ENCODE measurements around the gene DNMT3A.
A peak's percentile ranks its signal among the peaks of the same experiment; 100 is the strongest.

The DNMT3A gene

DNA sequence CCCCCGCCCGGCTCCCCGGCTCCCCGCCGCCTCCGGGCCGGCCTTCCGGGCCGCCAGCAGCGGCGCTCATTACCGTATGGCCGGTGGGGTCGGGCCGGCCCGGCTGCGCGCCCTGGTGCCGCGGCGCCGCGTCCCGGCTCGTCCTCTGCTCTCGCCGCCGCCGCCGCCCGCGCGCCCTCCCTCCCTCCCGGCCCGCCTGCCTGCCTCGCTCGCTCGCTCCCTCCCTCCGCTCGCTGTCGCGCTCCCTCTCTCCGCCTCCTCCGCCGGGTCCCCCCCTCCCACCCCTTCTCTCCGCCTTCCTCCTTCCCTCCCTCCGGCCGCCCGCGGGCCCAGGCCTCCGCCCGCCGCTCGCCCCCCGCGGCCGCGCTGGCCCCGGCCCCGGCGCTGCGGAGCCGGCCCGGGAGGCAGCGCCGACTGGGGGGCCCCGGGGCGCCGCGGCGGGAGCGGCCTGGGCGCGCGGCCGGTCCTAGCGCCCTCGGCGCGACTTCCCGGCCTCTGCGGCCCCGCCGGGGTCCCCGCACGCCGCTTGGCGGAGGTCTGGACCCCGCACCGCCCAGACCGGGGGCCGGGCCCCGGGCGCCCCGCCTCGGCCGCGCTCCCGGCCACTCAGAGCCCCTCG, at the start of gene DNMT3A:
Gene DNMT3A, minus strand, starts transcription at position 173 of the 619 bp plus-strand sequence. CDS start 27,941 bp downstream, outside the sequence.
- no peaks in the 10 kb centered on the region for H3K36me3 ChIP-seq (ENCODE audit: insufficient read depth, low read length)
- H4K20me1 ChIP-seq (ENCODE audit: insufficient read depth, low read length, poor library complexity, severe bottlenecking), result peaks cover 8% of the 10 kb centered on the region
- H3K9me2 ChIP-seq (replicated peaks; ENCODE audit: low read depth, low read length), result no peaks in the 10 kb centered on the region
- H3F3A ChIP-seq (ENCODE audit: low read depth), result no peaks in the 10 kb centered on the region
- peak within 1 kb of the TSS; percentile 63; the same call in 1 of the 2 replicates for H2AFZ ChIP-seq (ENCODE audit: low read length)
- H3K4me3 ChIP-seq (ENCODE audit: low read length, poor library complexity, severe bottlenecking), result peak within 1 kb of the TSS; percentile 72
- no peaks in the 10 kb centered on the region for H3K9me3 ChIP-seq (ENCODE audit: insufficient read depth, low read depth, low read length)
- peak within 1 kb of the TSS; percentile 61 for H3K4me2 ChIP-seq (ENCODE audit: low read depth, low read length, poor library complexity, severe bottlenecking)
- peaks cover 15% of the 10 kb centered on the region for H3K4me1 ChIP-seq (ENCODE audit: insufficient read depth, low read length, poor library complexity, severe bottlenecking)
- H3K79me2 ChIP-seq (ENCODE audit: insufficient read depth, low read length), result peaks cover 19% of the 10 kb centered on the region; the same call in 1 of the 2 replicates
- TF ChIP-seq, protein P1, sequence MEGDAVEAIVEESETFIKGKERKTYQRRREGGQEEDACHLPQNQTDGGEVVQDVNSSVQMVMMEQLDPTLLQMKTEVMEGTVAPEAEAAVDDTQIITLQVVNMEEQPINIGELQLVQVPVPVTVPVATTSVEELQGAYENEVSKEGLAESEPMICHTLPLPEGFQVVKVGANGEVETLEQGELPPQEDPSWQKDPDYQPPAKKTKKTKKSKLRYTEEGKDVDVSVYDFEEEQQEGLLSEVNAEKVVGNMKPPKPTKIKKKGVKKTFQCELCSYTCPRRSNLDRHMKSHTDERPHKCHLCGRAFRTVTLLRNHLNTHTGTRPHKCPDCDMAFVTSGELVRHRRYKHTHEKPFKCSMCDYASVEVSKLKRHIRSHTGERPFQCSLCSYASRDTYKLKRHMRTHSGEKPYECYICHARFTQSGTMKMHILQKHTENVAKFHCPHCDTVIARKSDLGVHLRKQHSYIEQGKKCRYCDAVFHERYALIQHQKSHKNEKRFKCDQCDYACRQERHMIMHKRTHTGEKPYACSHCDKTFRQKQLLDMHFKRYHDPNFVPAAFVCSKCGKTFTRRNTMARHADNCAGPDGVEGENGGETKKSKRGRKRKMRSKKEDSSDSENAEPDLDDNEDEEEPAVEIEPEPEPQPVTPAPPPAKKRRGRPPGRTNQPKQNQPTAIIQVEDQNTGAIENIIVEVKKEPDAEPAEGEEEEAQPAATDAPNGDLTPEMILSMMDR (conservative IDR thresholded peaks at IDR 0.05; ENCODE audit: low read length), result no peak
- TF ChIP-seq EZH2phosphoT487 (IDR thresholded peaks at IDR 0.05; ENCODE audit: borderline replicate concordance), result no peak
- H3K9ac ChIP-seq (ENCODE audit: low read depth, low read length, poor library complexity, severe bottlenecking), result no peak within 1 kb of the TSS
- H3K27me3 ChIP-seq (ENCODE audit: insufficient read depth, low read length, poor library complexity, severe bottlenecking), result no peaks in the 10 kb centered on the region

DNA sequence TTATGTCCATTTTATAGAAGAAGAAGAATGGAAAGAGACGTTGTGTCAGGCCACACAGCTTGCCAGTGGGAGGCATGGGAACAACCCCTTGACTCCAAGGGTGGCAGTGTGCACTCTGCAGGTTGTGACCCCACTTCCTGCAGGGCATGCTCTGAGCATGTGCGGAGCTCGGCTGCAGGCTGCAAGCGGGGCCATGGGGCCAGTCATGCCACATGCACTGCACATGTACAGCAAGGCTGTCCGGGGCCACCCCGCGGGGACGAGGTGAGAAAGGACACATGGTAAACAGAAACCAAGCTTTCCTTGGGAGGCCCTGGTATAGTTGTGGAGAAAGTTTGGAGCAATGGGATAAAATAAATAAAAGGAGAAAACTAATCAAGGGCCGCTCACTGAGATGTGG, 47.4 kb upstream of the DNMT3A start:
- Histone ChIP-seq H3K4me1 (ENCODE audit: insufficient read depth, low read length, poor library complexity, severe bottlenecking) (no peaks in the 10 kb centered on the region), H2AFZ (ENCODE audit: low read length) (no peak overlapping the region), H3K4me3 (ENCODE audit: low read length, poor library complexity, severe bottlenecking) (no peak overlapping the region), H3K36me3 (ENCODE audit: insufficient read depth, low read length) (no peaks in the 10 kb centered on the region; the same call in 1 of the 2 replicates), H3K9ac (ENCODE audit: low read depth, low read length, poor library complexity, severe bottlenecking) (no peak overlapping the region), H3F3A (ENCODE audit: low read depth) (no peaks in the 10 kb centered on the region), H3K9me3 (ENCODE audit: insufficient read depth, low read depth, low read length) (no peaks in the 10 kb centered on the region), H4K20me1 (ENCODE audit: insufficient read depth, low read length, poor library complexity, severe bottlenecking) (no peaks in the 10 kb centered on the region), H3K4me2 (ENCODE audit: low read depth, low read length, poor library complexity, severe bottlenecking) (no peak overlapping the region), H3K27me3 (ENCODE audit: insufficient read depth, low read length, poor library complexity, severe bottlenecking) (no peaks in the 10 kb centered on the region), H3K9me2 (replicated peaks; ENCODE audit: low read depth, low read length) (no peaks in the 10 kb centered on the region), H3K79me2 (ENCODE audit: insufficient read depth, low read length) (no peaks in the 10 kb centered on the region)
- TF ChIP-seq, protein P1 (conservative IDR thresholded peaks at IDR 0.05; ENCODE audit: low read length), result no peak
- no peak for TF ChIP-seq EZH2phosphoT487 (IDR thresholded peaks at IDR 0.05; ENCODE audit: borderline replicate concordance)

- Histone ChIP-seq H3K9ac (ENCODE audit: low read depth, low read length, poor library complexity, severe bottlenecking) (no peak overlapping the region), H3K9me3 (ENCODE audit: insufficient read depth, low read depth, low read length) (no peaks in the 10 kb centered on the region), H3K9me2 (replicated peaks; ENCODE audit: low read depth, low read length) (no peaks in the 10 kb centered on the region), H3K27me3 (ENCODE audit: insufficient read depth, low read length, poor library complexity, severe bottlenecking) (no peaks in the 10 kb centered on the region), H2AFZ (ENCODE audit: low read length) (no peak overlapping the region), H4K20me1 (ENCODE audit: insufficient read depth, low read length, poor library complexity, severe bottlenecking) (no peaks in the 10 kb centered on the region), H3K36me3 (ENCODE audit: insufficient read depth, low read length) (no peaks in the 10 kb centered on the region; the same call in 1 of the 2 replicates), H3K4me3 (ENCODE audit: low read length, poor library complexity, severe bottlenecking) (no peak overlapping the region), H3K4me1 (ENCODE audit: insufficient read depth, low read length, poor library complexity, severe bottlenecking) (no peaks in the 10 kb centered on the region), H3K79me2 (ENCODE audit: insufficient read depth, low read length) (no peaks in the 10 kb centered on the region), H3F3A (ENCODE audit: low read depth) (no peaks in the 10 kb centered on the region), H3K4me2 (ENCODE audit: low read depth, low read length, poor library complexity, severe bottlenecking) (no peak overlapping the region)
- TF ChIP-seq, protein P1 (conservative IDR thresholded peaks at IDR 0.05; ENCODE audit: low read length), result no peak
- no peak for TF ChIP-seq EZH2phosphoT487 (IDR thresholded peaks at IDR 0.05; ENCODE audit: borderline replicate concordance)
These were observed 46.8 kb upstream of the DNMT3A start for GRCh38 chr2:25388491-25388890.

Measured in Loucy (cell line).